ENCODE results near the gene ZNG1B.
"Not testable (repeated sequence)": the region's sequence is repeated elsewhere in the genome, so short reads cannot be mapped to it uniquely, and the experiment has no call there.

Gene ZNG1B

GRCh38 chr2:113496527-113496926 lies 59.0 kb downstream of the ZNG1B start:
- not testable (repeated sequence) for H2BK5ac ChIP-seq (ENCODE audit: low read length)

GRCh38 chr2:113498365-113498764 lies 60.9 kb downstream of the ZNG1B start, which contains the start of gene FOXD4L1:
Gene FOXD4L1 (plus strand): TSS chr2:113498665. CDS start chr2:113499257, 592 bp downstream.
- H3K27me3 ChIP-seq (ENCODE audit: insufficient read depth, low read length, poor library complexity) = not testable (repeated sequence)
- WGBS (ENCODE audit: extremely low coverage, insufficient coverage, low lambda C conversion rate) = no CpG with 5 or more reads among the region's 4 CpGs

More at GRCh38 chr2:113496527-113496926, 59.0 kb downstream of the ZNG1B start:
- not testable (repeated sequence) for H3K79me2 ChIP-seq (ENCODE audit: control insufficient read depth, insufficient read depth, low read length); DNase-seq; H3K4ac ChIP-seq (ENCODE audit: low read depth, low read length); H3K18ac ChIP-seq (ENCODE audit: low read length); H4K5ac ChIP-seq (ENCODE audit: low read length); H2AK5ac ChIP-seq (ENCODE audit: low read length); H3K56ac ChIP-seq (ENCODE audit: low read length); H3K23ac ChIP-seq (ENCODE audit: low read length); H3K27me3 ChIP-seq (ENCODE audit: insufficient read depth, low read length, poor library complexity); H3K4me2 ChIP-seq (ENCODE audit: low read length); H3K27ac ChIP-seq (ENCODE audit: low read depth, low read length); H3K4me3 ChIP-seq (ENCODE audit: low read length); H3K4me1 ChIP-seq (ENCODE audit: control insufficient read depth, low read depth, low read length); H3K36me3 ChIP-seq (ENCODE audit: control insufficient read depth, insufficient read depth, low read length); H4K8ac ChIP-seq (ENCODE audit: low read depth, low read length); H2BK120ac ChIP-seq (ENCODE audit: low read depth, low read length); H2BK15ac ChIP-seq (replicated peaks; ENCODE audit: low read depth); H3K79me1 ChIP-seq (ENCODE audit: low read length); H3K9ac ChIP-seq (ENCODE audit: low read length)
- no CpG with 5 or more reads among the region's 13 CpGs for WGBS (ENCODE audit: extremely low coverage, insufficient coverage, low lambda C conversion rate)

GRCh38 chr2:113499019-113499885 lies 61.8 kb downstream of the ZNG1B start:
- H3K4ac ChIP-seq (ENCODE audit: low read depth, low read length); H4K8ac ChIP-seq (ENCODE audit: low read depth, low read length); H3K4me3 ChIP-seq (ENCODE audit: low read length); H3K18ac ChIP-seq (ENCODE audit: low read length); H3K79me2 ChIP-seq (ENCODE audit: control insufficient read depth, insufficient read depth, low read length); H3K27ac ChIP-seq (ENCODE audit: low read depth, low read length); H2BK5ac ChIP-seq (ENCODE audit: low read length); H2BK15ac ChIP-seq (replicated peaks; ENCODE audit: low read depth); H3K79me1 ChIP-seq (ENCODE audit: low read length); H3K23ac ChIP-seq (ENCODE audit: low read length); H3K27me3 ChIP-seq (ENCODE audit: insufficient read depth, low read length, poor library complexity); H3K4me2 ChIP-seq (ENCODE audit: low read length); DNase-seq; H3K36me3 ChIP-seq (ENCODE audit: control insufficient read depth, insufficient read depth, low read length); H4K5ac ChIP-seq (ENCODE audit: low read length); H2BK120ac ChIP-seq (ENCODE audit: low read depth, low read length); H2AK5ac ChIP-seq (ENCODE audit: low read length); H3K9ac ChIP-seq (ENCODE audit: low read length); H3K4me1 ChIP-seq (ENCODE audit: control insufficient read depth, low read depth, low read length); H3K56ac ChIP-seq (ENCODE audit: low read length): not testable (repeated sequence)
- WGBS (ENCODE audit: extremely low coverage, insufficient coverage, low lambda C conversion rate) = no CpG with 5 or more reads among the region's 62 CpGs

More at GRCh38 chr2:113498365-113498764, 60.9 kb downstream of the ZNG1B start, which contains the start of gene FOXD4L1:
- not testable (repeated sequence) for H4K8ac ChIP-seq (ENCODE audit: low read depth, low read length); H3K36me3 ChIP-seq (ENCODE audit: control insufficient read depth, insufficient read depth, low read length); H3K4me3 ChIP-seq (ENCODE audit: low read length); H3K4ac ChIP-seq (ENCODE audit: low read depth, low read length); H3K79me1 ChIP-seq (ENCODE audit: low read length); H3K18ac ChIP-seq (ENCODE audit: low read length); H2AK5ac ChIP-seq (ENCODE audit: low read length); H3K23ac ChIP-seq (ENCODE audit: low read length); H3K56ac ChIP-seq (ENCODE audit: low read length); H2BK15ac ChIP-seq (replicated peaks; ENCODE audit: low read depth); H3K79me2 ChIP-seq (ENCODE audit: control insufficient read depth, insufficient read depth, low read length); H2BK5ac ChIP-seq (ENCODE audit: low read length); H3K4me1 ChIP-seq (ENCODE audit: control insufficient read depth, low read depth, low read length); H3K9ac ChIP-seq (ENCODE audit: low read length); DNase-seq; H3K4me2 ChIP-seq (ENCODE audit: low read length); H2BK120ac ChIP-seq (ENCODE audit: low read depth, low read length); H3K27ac ChIP-seq (ENCODE audit: low read depth, low read length); H4K5ac ChIP-seq (ENCODE audit: low read length)

GRCh38 chr2:113499886-113500722 lies 62.6 kb downstream of the ZNG1B start:
- not testable (repeated sequence) for H3K9ac ChIP-seq (ENCODE audit: low read length); H4K8ac ChIP-seq (ENCODE audit: low read depth, low read length); H3K18ac ChIP-seq (ENCODE audit: low read length); H3K36me3 ChIP-seq (ENCODE audit: control insufficient read depth, insufficient read depth, low read length); H2BK120ac ChIP-seq (ENCODE audit: low read depth, low read length); H3K23ac ChIP-seq (ENCODE audit: low read length); H3K27ac ChIP-seq (ENCODE audit: low read depth, low read length); H2BK5ac ChIP-seq (ENCODE audit: low read length); H2BK15ac ChIP-seq (replicated peaks; ENCODE audit: low read depth); H4K5ac ChIP-seq (ENCODE audit: low read length); H3K79me2 ChIP-seq (ENCODE audit: control insufficient read depth, insufficient read depth, low read length); H3K27me3 ChIP-seq (ENCODE audit: insufficient read depth, low read length, poor library complexity); H3K4me2 ChIP-seq (ENCODE audit: low read length); H3K4me1 ChIP-seq (ENCODE audit: control insufficient read depth, low read depth, low read length); DNase-seq; H3K79me1 ChIP-seq (ENCODE audit: low read length); H3K4me3 ChIP-seq (ENCODE audit: low read length); H2AK5ac ChIP-seq (ENCODE audit: low read length); H3K4ac ChIP-seq (ENCODE audit: low read depth, low read length); H3K56ac ChIP-seq (ENCODE audit: low read length)
- no CpG with 5 or more reads among the region's 56 CpGs for WGBS (ENCODE audit: extremely low coverage, insufficient coverage, low lambda C conversion rate)

- not testable (repeated sequence) for H3K18ac ChIP-seq (ENCODE audit: low read length); H3K79me2 ChIP-seq (ENCODE audit: control insufficient read depth, insufficient read depth, low read length); H4K8ac ChIP-seq (ENCODE audit: low read depth, low read length); H4K5ac ChIP-seq (ENCODE audit: low read length); H3K4me2 ChIP-seq (ENCODE audit: low read length); H3K79me1 ChIP-seq (ENCODE audit: low read length); H2BK15ac ChIP-seq (replicated peaks; ENCODE audit: low read depth); H2AK5ac ChIP-seq (ENCODE audit: low read length); H3K36me3 ChIP-seq (ENCODE audit: control insufficient read depth, insufficient read depth, low read length); H3K56ac ChIP-seq (ENCODE audit: low read length); H3K23ac ChIP-seq (ENCODE audit: low read length); H2BK5ac ChIP-seq (ENCODE audit: low read length); H3K9ac ChIP-seq (ENCODE audit: low read length); H3K4me3 ChIP-seq (ENCODE audit: low read length); H3K27ac ChIP-seq (ENCODE audit: low read depth, low read length); DNase-seq; H3K4ac ChIP-seq (ENCODE audit: low read depth, low read length); H2BK120ac ChIP-seq (ENCODE audit: low read depth, low read length); H3K27me3 ChIP-seq (ENCODE audit: insufficient read depth, low read length, poor library complexity); H3K4me1 ChIP-seq (ENCODE audit: control insufficient read depth, low read depth, low read length)
- WGBS (ENCODE audit: extremely low coverage, insufficient coverage, low lambda C conversion rate) = no CpG with 5 or more reads among the region's 8 CpGs
Measured at GRCh38 chr2:113500723-113501038, 63.2 kb downstream of the ZNG1B start.

Measured in mesendoderm (in vitro differentiated cells).